Common myeloid progenitor, CD34-positive (primary cell): ENCODE measurements around the gene RAPGEF4.
"Not testable (repeated sequence)": the region's sequence is repeated elsewhere in the genome, so short reads cannot be mapped to it uniquely, and the experiment has no call there.

ENCODE experiments used
- CTCF ChIA-PET: fragments of 350-600 bp; sonication (Branson Sonifier 250); formaldehyde crosslinking; loops from one replicate; lab custom pipeline; 2021; ENCODE audit warnings: antibody characterized with exemption; lab: Charles Lee
- POLR2A ChIA-PET: fragments of 350-600 bp; sonication (Branson Sonifier 250); formaldehyde crosslinking; loops from one replicate; lab custom pipeline; 2021; ENCODE audit warnings: antibody characterized with exemption; lab: Charles Lee
- DNase-seq, 3 donors: peaks; one replicate each; pipeline versions ENCODE4 v3.0.0 to v3.0.0-alpha.2; 2013
- H3K27ac ChIP-seq, 2 experiments: 1 replicate in 1 of 2; 2 replicates in 1 of 2; pipeline ENCODE4 v1.7.0; 2013; ENCODE audit warnings: inconsistent platforms in 2 of 2, low read length in 2 of 2, mild to moderate bottlenecking in 2 of 2, low read depth in 1 of 2, moderate library complexity in 1 of 2; ENCODE audit not compliant: severe bottlenecking in 2 of 2, insufficient read depth in 1 of 2, poor library complexity in 1 of 2
- H3K27me3 ChIP-seq, 5 experiments: replicated peaks in 2 of 5; 1 replicate in 3 of 5; 2 replicates in 2 of 5; pipeline versions ENCODE4 v1.6.1 to v1.7.0; 2013; ENCODE audit warnings: low read length in 4 of 5, mild to moderate bottlenecking in 2 of 5, moderate library complexity in 2 of 5, inconsistent platforms in 1 of 5; ENCODE audit not compliant: insufficient read depth in 5 of 5, control insufficient read depth in 4 of 5
- H3K36me3 ChIP-seq, 4 experiments: 1 replicate in 2 of 4; 2 replicates in 2 of 4; pipeline versions ENCODE4 v1.6.1 to v1.7.0; 2013; ENCODE audit warnings: low read length in 3 of 4, control low read depth in 1 of 4, mild to moderate bottlenecking in 1 of 4; ENCODE audit not compliant: control insufficient read depth in 4 of 4, insufficient read depth in 4 of 4
- H3K4me1 ChIP-seq, 4 experiments: 1 replicate in 3 of 4; 2 replicates in 1 of 4; pipeline versions ENCODE4 v1.6.1 to v1.7.1; 2013; ENCODE audit warnings: low read length in 3 of 4, mild to moderate bottlenecking in 3 of 4, control low read depth in 1 of 4, inconsistent platforms in 1 of 4, moderate library complexity in 1 of 4; ENCODE audit not compliant: control insufficient read depth in 4 of 4, insufficient read depth in 4 of 4; ENCODE audit errors: control extremely low read depth in 1 of 4
- H3K4me3 ChIP-seq, 7 experiments: 1 replicate in 4 of 7; 2 replicates in 3 of 7; pipeline versions ENCODE4 v1.5.1 to v1.7.0; 2013; ENCODE audit warnings: mild to moderate bottlenecking in 7 of 7, low read length in 6 of 7, moderate library complexity in 6 of 7, inconsistent platforms in 2 of 7, low read depth in 2 of 7, control low read depth in 1 of 7; ENCODE audit not compliant: insufficient read depth in 4 of 7, control insufficient read depth in 1 of 7; ENCODE audit errors: extremely low read depth in 1 of 7
- H3K9me3 ChIP-seq, 5 experiments: 1 replicate in 4 of 5; 2 replicates in 1 of 5; pipeline versions ENCODE4 v1.6.1 to v1.7.1; 2013; ENCODE audit warnings: low read length in 4 of 5, mild to moderate bottlenecking in 2 of 5, inconsistent platforms in 1 of 5, low read depth in 1 of 5, moderate library complexity in 1 of 5; ENCODE audit not compliant: control insufficient read depth in 4 of 5, insufficient read depth in 2 of 5; ENCODE audit errors: control extremely low read depth in 1 of 5
- WGBS: methylation state at CpG from one replicate; pipeline ENCODE4 v1.1.5; 2013; ENCODE audit not compliant: insufficient coverage; 5-methylcytosine and 5-hydroxymethylcytosine counted together

RAPGEF4 gene

DNA sequence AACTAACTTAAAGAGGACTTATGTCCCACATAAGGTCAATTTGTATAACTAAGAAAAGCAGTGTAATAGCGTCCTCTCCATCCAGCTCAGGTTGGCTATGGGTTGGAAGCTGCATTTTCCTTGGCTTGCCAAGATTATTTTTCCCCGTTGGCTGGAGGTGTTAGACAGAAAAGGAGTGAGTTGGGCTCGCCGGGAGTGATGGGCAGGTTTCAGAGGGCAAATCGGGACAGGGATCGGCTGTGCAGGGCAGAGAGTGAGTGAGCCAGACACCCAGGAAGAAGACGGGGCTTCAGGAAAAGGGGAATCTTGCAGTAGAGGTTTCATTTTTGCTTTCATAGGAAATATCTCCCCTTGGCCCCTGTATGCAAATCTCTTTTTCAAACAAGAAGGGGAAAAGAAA lies 298.5 kb downstream of the RAPGEF4 start:
- Histone ChIP-seq H3K4me3 (no peak overlapping the region), H3K9me3 (no peaks in the 10 kb centered on the region), H3K27me3 (peaks cover 0 to 1% (median 0%) of the 10 kb centered on the region in 5 experiments), H3K36me3 (no peaks in the 10 kb centered on the region), H3K27ac (no peak overlapping the region), H3K4me1 (no peaks in the 10 kb centered on the region)
- CTCF ChIA-PET, result no interaction called here
- POLR2A ChIA-PET, result no interaction called here
- WGBS, result 95% methylated on average over 2 of the region's 7 CpGs
- DNase-seq, result no peak

DNA sequence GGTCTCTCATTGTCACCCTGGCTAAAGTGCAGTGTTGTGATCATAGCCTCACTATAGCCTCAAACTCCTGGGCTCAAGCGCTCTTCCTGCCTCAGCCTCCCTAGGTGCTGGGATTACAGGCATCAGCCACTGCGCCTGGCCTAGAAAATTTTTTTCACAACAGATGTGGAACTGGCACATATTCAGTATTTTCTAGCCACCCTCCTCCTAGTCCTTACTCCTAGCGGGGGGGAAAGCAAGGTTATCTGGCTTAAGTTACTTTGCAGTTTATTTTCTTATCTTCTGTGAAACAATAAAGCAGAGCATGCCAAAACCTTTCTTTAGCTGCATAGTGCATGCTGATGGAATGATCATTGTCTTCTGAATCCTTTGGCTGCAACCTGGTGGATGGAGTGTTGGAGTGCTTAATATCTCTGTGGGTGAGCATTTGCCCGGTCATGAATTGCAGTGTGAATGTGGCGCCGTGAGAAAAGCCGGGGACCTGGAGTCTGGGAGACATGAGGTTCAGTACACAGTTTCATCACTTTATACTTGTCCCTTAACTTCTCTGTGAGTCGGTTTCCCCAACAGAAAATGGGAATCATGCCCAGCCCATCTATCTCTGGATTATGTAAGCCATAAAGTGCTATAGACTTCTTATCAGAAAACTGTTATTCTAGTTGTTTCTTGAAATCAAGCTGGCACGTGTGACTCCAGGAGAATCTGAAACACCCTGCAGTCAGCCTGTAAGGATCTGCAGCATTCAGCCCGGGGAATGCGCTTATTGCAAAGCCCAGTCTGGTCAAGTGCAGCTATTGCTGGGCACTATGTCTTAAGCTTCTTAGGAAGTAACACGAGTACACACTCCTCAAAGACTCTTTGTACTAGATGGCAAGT lies 301.8 kb downstream of the RAPGEF4 start:
- ChIA-PET POLR2A (no interaction called here), CTCF (interaction anchor here (1.3 to 1.5 kb wide), 2 partner anchors 9 to 11 kb away, joined by 4 to 5 read pairs; no protein-coding TSS in a partner anchor)
- H3K27me3 ChIP-seq, result peaks cover 0 to 1% (median 0%) of the 10 kb centered on the region in 5 experiments
- no peak overlapping the region for H3K4me3 ChIP-seq
- no peaks in the 10 kb centered on the region for H3K36me3 ChIP-seq
- 94% methylated on average over 9 of the region's 12 CpGs for WGBS
- DNase-seq, result no peak
- no peak overlapping the region for H3K27ac ChIP-seq
- no peaks in the 10 kb centered on the region for H3K4me1 ChIP-seq
- H3K9me3 ChIP-seq, result no peaks in the 10 kb centered on the region

DNA sequence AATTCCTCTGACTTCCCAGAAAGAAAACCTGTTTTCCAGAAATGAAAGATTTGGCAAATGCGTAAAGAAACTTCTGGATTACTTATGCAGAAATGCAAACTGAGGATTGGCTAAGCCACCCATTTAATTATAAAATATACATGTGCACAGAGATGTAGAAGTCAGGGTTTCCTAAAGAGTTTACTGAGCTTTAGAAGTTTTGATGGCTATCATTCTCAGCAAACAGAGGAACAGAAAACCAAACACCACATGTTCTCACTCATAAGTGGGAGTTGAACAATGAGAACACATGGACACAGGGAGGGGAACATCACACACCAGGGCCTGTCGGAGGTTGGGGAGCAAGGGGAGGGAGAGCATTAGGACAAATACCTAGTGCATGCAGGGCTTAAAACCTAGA lies 302.6 kb downstream of the RAPGEF4 start:
- WGBS, result 83% methylated on average over 1 of the region's 2 CpGs
- CTCF ChIA-PET, result interaction anchor here (1.3 kb wide), 1 partner anchor 10 kb away, joined by 5 read pairs; no protein-coding TSS in a partner anchor
- H3K9me3 ChIP-seq, H3K36me3 ChIP-seq, POLR2A ChIA-PET, H3K4me3 ChIP-seq, DNase-seq, H3K27me3 ChIP-seq, H3K27ac ChIP-seq, H3K4me1 ChIP-seq: not testable (repeated sequence)

DNA sequence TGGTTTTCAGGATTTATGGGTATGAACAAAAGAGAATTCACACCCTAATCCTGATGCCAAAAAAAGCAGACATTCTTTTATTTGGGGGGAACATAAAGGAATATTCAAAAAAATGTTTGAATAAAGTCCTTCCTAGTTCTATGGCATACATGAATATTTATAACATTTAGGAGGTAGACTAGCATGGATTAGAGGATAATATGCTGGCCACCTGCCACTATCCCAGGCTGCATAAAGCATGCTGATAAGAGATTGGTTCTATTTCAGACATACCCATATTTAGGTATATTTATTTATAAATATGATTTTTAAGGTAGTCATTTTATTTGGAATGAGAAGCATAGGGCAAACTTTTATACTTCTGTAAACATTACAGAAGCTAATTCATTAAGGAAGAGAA lies 305.1 kb downstream of the RAPGEF4 start:
- POLR2A ChIA-PET, result no interaction called here
- Histone ChIP-seq H3K9me3 (no peaks in the 10 kb centered on the region), H3K27me3 (no peaks in the 10 kb centered on the region), H3K27ac (no peak overlapping the region), H3K36me3 (no peaks in the 10 kb centered on the region), H3K4me1 (no peaks in the 10 kb centered on the region), H3K4me3 (no peak overlapping the region)
- CTCF ChIA-PET, result interaction anchor here (0.8 kb wide), 1 partner anchor 13 kb away, joined by 3 read pairs; no protein-coding TSS in a partner anchor
- no peak for DNase-seq

DNA sequence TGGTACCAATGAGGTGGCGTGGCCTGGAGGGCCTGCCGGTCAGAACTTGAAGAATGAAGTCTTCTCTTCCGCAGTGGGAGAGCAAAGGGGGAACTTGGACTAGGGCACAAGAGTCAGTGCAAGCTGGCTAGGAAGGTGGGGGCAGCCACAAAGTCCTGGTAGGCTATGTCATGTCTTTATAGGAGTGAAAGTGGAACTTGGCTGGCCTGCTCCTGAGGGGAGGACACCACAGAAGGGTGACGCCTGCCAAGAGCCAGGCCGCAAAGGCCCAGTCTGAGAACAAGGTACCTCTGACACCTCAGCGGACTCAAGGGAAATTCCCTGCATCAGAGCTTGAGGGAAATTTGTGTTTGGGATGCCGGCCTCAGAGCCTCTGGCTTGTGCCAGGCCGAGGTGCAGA lies 307.8 kb downstream of the RAPGEF4 start:
- DNase-seq, result peak in 2 of 3 donors; percentile 7 to 8
- Histone ChIP-seq H3K4me3 (no peak overlapping the region), H3K4me1 (no peaks in the 10 kb centered on the region), H3K36me3 (no peaks in the 10 kb centered on the region), H3K9me3 (no peaks in the 10 kb centered on the region), H3K27ac (no peak overlapping the region), H3K27me3 (no peaks in the 10 kb centered on the region)
- ChIA-PET CTCF (no interaction called here), POLR2A (no interaction called here)
- 100% methylated on average over 6 of the region's 8 CpGs for WGBS

DNA sequence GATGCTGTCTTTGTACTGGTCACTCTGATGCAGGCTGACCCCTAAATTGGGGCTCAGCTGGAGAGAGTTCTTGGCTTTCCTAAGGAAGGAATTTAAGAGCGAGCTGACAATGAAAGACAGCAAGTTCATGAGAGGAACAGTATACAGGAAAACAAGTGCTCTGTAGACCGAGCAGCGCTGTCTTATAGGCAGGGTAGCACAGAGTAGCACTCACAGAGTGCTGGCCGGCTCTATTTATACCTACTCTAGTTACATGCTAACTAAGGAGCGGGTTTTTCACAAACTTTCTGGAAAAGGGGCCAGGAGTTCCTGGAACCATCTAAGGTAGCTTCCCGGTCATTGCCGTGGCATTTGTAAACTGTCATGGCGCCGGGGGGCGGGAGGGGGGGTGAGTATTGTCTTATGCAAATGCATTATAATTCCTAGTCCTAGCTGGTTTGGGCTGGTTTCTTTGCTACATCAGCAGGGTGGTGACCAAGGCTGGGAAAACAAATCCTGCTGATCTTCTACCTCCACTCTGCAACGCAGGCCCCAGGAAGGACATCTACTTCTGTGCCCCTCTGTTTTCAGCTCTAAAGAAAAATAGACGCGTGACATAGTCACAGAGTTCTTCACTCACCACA lies 308.4 kb downstream of the RAPGEF4 start:
- no peak for DNase-seq
- Histone ChIP-seq H3K9me3 (no peaks in the 10 kb centered on the region), H3K27ac (no peak overlapping the region), H3K4me1 (no peaks in the 10 kb centered on the region), H3K27me3 (no peaks in the 10 kb centered on the region), H3K4me3 (no peak overlapping the region), H3K36me3 (no peaks in the 10 kb centered on the region)
- ChIA-PET POLR2A (no interaction called here), CTCF (interaction anchor here (1.0 kb wide), 1 partner anchor 16 kb away, joined by 3 read pairs; no protein-coding TSS in a partner anchor)
- WGBS, result 98% methylated on average over 7 of the region's 13 CpGs

DNA sequence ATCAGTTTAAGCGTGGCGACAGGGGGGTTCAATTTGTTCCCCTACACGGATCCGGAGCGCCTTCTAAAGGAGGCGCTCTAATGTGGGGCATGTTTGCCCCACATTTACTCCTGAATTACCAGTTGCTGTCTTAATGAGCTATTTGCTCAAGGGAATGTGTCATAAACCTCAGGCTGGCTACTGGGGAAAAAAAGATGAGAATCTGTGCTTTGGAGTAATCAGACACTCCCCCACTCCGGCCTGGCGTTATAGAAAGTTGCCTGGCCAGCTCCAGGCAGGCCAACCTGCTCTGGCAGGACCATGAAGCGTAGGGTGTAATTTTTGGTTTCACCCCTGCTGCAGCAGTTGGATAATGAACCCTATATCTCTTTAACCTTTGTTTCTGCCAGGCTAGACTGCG lies 309.0 kb downstream of the RAPGEF4 start:
- DNase-seq, result no peak
- Histone ChIP-seq H3K4me1 (no peaks in the 10 kb centered on the region), H3K9me3 (no peaks in the 10 kb centered on the region), H3K27me3 (no peaks in the 10 kb centered on the region), H3K4me3 (no peak overlapping the region), H3K27ac (no peak overlapping the region), H3K36me3 (no peaks in the 10 kb centered on the region)
- ChIA-PET POLR2A (no interaction called here), CTCF (interaction anchor here (1.0 kb wide), 1 partner anchor 17 kb away, joined by 3 read pairs; no protein-coding TSS in a partner anchor)
- WGBS, result 86% methylated on average over 9 of the region's 10 CpGs
